Muscle of leg (tissue), 11 donors: ENCODE data around the gene HABP4. TPM values are rescaled to one million over a fixed set of nuclear protein-coding genes. Genes with fewer than 3 reads are reported as not detected.

Source experiments
- DNase-seq: peaks from one replicate; pipeline ENCODE4 v3.0.0; 2013
- H3K27ac ChIP-seq: one replicate; pipeline ENCODE4 v1.5.1; 2013; ENCODE audit warnings: mild to moderate bottlenecking, low read length, control low read depth
- H3K27me3 ChIP-seq: one replicate; pipeline ENCODE4 v1.6.1; 2013; ENCODE audit warnings: low read length; ENCODE audit not compliant: control insufficient read depth, insufficient read depth
- H3K36me3 ChIP-seq: one replicate; pipeline ENCODE4 v1.6.1; 2013; ENCODE audit warnings: low read length; ENCODE audit not compliant: control insufficient read depth, insufficient read depth
- H3K4me1 ChIP-seq: one replicate; pipeline ENCODE4 v1.6.1; 2013; ENCODE audit warnings: low read length; ENCODE audit not compliant: control insufficient read depth, insufficient read depth
- H3K4me3 ChIP-seq: one replicate; pipeline ENCODE4 v1.5.1; 2013; ENCODE audit warnings: low read length, control low read depth
- H3K9me3 ChIP-seq: replicated peaks from 2 replicates; pipeline ENCODE4 v1.6.1; 2013; ENCODE audit warnings: low read depth, low read length; ENCODE audit not compliant: control insufficient read depth
- WGBS: methylation state at CpG from one replicate; pipeline ENCODE4 v1.1.5; 2013; ENCODE audit warnings: missing lambda C conversion rate; ENCODE audit not compliant: insufficient coverage; 5-methylcytosine and 5-hydroxymethylcytosine counted together
- polyA plus RNA-seq, 8 donors: library from polyadenylated mRNA; unstranded; fragments of 120-200 nt; gene quantifications; one replicate each; pipeline versions ENCODE4 v1.2.1 to v1.2.3, GENCODE V29; 2013; ENCODE audit warnings: inconsistent platforms in 1 of 8, low replicate concordance in 1 of 8; ENCODE audit not compliant: insufficient read length in 8 of 8, insufficient read depth in 1 of 8
- total RNA-seq: library from RNA; stranded (reverse); fragments of 120-200 nt; gene quantifications from one replicate; pipeline ENCODE4 v1.2.4, GENCODE V29; 2013

The HABP4 gene
- total and polyA plus RNA-seq, 9 donors: 7.7 to 15.4 (median 12.2) TPM

DNA sequence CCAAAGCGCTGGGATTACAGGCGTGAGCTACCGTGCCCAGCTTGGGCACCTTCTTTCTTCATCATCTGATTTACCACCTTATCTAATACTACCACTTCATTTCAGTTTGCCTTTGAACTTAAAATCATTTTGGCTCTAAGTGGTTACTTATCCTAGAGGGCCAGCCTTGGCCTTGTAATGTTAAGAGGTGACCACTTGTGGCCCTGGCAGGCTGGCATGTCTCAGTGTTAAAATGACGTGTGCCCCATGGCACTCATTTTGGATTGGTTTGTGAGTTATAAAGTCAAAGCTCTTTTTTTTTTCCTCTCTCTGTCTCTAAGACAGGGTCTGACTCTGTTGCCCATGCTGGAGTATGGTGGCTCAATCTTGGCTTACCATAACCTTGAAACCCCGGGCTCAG lies 17.8 kb downstream of the HABP4 start:
- no peak overlapping the region for H3K27ac ChIP-seq
- H3K4me1 ChIP-seq: peaks cover 3% of the 10 kb centered on the region
- H3K4me3 ChIP-seq: no peak overlapping the region
- no peaks in the 10 kb centered on the region for H3K27me3 ChIP-seq
- WGBS: 100% methylated on average over 4 of the region's 5 CpGs
- peaks cover 25% of the 10 kb centered on the region for H3K36me3 ChIP-seq
- H3K9me3 ChIP-seq: no peaks in the 10 kb centered on the region
- no peak for DNase-seq

DNA sequence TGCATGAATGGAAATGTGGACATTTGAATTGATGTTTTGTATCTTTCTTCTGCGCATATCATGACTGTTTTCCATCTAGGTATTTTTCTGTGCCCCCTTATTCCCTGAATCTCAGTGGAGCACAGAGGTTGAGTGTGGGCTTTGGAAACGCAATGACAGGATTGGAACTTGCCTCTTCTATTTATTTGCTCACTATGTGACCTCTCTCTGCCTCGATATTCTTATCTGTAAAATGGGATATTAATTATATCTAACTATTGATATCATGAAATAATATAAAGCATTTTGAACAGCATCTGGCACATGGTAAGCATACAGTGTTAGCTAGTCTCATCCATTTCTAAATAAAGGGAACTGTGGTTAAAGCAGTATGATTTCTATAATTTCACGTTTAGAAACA lies 26.0 kb downstream of the HABP4 start:
- DNase-seq: no peak
- no CpG with 5 or more reads among the region's 4 CpGs for WGBS
- peaks cover 25% of the 10 kb centered on the region for H3K36me3 ChIP-seq
- H3K4me3 ChIP-seq: no peak overlapping the region
- no peaks in the 10 kb centered on the region for H3K9me3 ChIP-seq
- no peak overlapping the region for H3K27ac ChIP-seq
- no peaks in the 10 kb centered on the region for H3K4me1 ChIP-seq
- no peaks in the 10 kb centered on the region for H3K27me3 ChIP-seq

DNA sequence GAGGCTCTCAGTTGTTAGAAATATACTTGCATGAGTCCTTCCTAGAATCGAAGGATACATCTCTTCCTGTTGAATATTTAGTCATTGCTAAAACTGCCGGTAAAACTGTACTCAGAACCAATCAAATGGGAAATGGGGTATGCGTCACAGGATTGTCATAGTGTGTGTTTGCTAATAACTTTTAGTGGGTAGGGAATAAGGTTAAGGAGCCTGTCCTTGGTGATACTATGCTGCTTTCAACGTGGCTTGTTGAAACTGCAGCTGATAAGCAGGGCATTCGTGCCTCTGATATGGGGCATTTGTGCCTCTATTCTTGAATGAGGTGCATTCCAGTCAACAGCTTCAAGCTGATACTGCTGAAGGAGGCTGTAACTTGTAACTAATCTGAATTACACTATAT lies 26.6 kb downstream of the HABP4 start:
- H3K9me3 ChIP-seq: no peaks in the 10 kb centered on the region
- DNase-seq: no peak
- no peak overlapping the region for H3K4me3 ChIP-seq
- 92% methylated on average over 3 of the region's 5 CpGs for WGBS
- peaks cover 21% of the 10 kb centered on the region for H3K36me3 ChIP-seq
- no peak overlapping the region for H3K27ac ChIP-seq
- H3K4me1 ChIP-seq: no peaks in the 10 kb centered on the region
- H3K27me3 ChIP-seq: no peaks in the 10 kb centered on the region

DNA sequence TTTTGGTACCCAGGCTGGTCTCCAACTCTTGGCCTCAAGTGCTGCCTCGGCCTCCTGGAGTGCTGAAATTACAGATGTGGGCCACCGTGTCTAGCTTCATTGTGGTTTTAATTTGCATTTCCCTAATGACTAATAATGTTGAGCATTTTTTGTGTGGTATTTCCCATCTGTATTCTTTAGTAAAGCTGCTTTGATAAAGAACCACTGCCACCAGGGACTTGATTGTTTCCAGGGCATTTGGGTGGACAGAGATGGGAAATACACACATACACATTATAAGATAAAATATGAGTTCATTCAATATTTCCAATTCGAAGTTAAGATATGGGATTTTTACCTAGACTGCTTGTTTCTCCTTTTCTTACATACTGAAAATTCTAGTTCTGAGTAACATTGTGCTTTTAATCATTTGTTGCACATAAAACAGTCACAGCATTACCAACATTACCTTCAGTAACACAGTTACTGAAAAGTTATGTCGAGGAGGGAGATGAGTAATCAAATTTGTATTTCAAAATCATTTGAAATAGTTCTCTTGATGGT lies 28.9 kb downstream of the HABP4 start:
- H3K27ac ChIP-seq: no peak overlapping the region
- H3K4me1 ChIP-seq: no peaks in the 10 kb centered on the region
- no CpG with 5 or more reads among the region's 4 CpGs for WGBS
- H3K27me3 ChIP-seq: no peaks in the 10 kb centered on the region
- no peak overlapping the region for H3K4me3 ChIP-seq
- no peak for DNase-seq
- H3K36me3 ChIP-seq: peaks cover 3% of the 10 kb centered on the region
- no peaks in the 10 kb centered on the region for H3K9me3 ChIP-seq

DNA sequence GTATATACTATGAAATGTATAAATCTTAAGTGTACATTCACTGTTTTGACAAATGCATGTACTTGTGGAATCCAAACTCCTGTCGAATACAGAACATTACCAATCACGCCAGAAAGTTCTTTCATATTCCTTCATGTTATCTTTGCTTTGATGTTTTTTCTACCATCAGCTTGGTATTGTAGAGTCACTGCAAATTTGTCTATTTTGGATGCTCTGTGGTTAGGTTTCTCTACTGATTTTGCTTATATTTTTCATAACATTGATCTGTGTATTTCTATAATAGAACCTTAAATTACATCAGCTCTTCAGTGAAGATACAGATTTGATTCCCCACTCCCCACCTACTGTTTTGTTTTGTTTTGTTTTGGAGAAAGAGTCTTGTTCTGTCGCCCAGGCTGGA lies 30.8 kb downstream of the HABP4 start:
- H3K4me1 ChIP-seq: no peaks in the 10 kb centered on the region
- peaks cover 5% of the 10 kb centered on the region for H3K36me3 ChIP-seq
- no peak overlapping the region for H3K4me3 ChIP-seq
- no peaks in the 10 kb centered on the region for H3K27me3 ChIP-seq
- no peak for DNase-seq
- WGBS: no CpG with 5 or more reads among the region's 3 CpGs
- no peaks in the 10 kb centered on the region for H3K9me3 ChIP-seq
- H3K27ac ChIP-seq: no peak overlapping the region

DNA sequence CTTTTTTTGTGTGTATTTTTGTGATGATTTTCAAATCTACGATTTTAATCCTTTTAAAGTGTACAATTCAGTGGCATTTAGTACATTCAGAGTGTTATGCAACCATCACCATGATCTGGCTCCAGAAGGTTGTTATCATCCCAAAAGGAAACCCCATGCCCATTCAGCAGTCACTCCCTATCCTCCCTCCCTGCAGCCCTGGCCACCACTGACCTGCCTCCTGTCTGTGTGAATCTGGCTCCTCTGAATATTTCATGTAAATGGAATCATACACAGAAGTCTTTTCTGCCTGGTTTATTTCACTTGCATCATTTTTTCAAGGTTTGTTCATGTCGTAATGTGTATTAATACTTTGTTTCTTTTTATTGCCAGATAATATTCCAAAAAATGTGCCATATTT lies 32.5 kb downstream of the HABP4 start:
- Histone ChIP-seq H3K27ac (no peak overlapping the region), H3K9me3 (no peaks in the 10 kb centered on the region), H3K27me3 (no peaks in the 10 kb centered on the region), H3K4me1 (peaks cover 9% of the 10 kb centered on the region), H3K36me3 (peaks cover 5% of the 10 kb centered on the region), H3K4me3 (no peak overlapping the region)
- no peak for DNase-seq
- no CpG with 5 or more reads among the region's 2 CpGs for WGBS

DNA sequence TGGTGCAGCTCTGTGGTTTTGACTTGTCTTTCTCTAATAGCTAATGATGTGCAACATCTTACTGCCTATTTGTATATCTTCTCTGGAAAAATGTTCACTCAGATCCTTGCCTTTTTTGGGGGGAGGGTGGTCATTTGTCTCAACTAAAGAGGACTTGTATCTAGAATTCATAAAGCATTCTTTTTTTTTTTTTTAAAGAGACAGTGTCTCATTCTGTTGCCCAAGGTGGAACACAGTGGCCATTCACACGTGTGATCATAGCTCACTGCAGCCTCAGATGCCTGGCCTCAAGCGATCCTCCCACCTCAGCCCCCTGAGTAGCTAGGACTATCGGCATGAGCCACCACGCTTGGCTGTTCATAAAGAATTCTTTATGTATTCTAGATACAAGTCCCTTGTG lies 33.2 kb downstream of the HABP4 start:
- WGBS: 80% methylated on average over 1 of the region's 4 CpGs

DNA sequence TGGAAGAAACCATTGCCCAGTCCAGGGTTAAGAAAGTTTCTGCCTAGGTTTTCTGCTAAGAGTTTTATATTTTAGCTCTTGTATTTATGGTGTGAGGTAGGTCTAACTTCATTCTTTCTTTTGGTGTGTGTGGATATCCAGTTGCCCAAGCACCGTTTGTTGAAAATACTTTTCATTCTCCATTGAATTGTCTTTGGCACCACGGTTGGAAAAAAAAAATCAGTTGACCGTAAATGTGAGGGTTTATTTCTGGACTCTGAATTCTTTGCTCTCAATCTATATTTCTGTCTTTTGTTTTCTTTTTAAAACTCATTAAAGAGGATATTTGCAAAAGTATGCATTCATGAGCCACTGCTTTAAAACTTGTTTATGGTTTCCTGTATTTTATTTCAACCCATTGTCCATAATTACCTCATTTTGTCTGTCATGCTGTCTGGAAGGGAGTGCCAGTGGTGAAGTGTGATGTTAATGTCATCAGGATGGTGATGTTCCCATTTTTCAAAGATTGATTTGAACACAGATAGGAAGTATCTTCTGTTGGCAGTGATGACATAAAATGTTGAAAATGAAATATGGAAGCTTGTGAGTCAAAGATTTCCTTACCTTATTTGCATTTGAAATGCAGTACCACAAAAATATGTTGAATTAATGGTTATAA lies 33.9 kb downstream of the HABP4 start:
- no peak overlapping the region for H3K4me3 ChIP-seq
- no peak overlapping the region for H3K27ac ChIP-seq
- H3K27me3 ChIP-seq: no peaks in the 10 kb centered on the region
- WGBS: no CpG with 5 or more reads among the region's 3 CpGs
- DNase-seq: peak; percentile 45
- H3K9me3 ChIP-seq: no peaks in the 10 kb centered on the region
- H3K4me1 ChIP-seq: peaks cover 11% of the 10 kb centered on the region
- H3K36me3 ChIP-seq: peaks cover 10% of the 10 kb centered on the region

More for the DNA sequence above, 33.2 kb downstream of the HABP4 start:
- H3K27me3 ChIP-seq: no peaks in the 10 kb centered on the region
- peaks cover 11% of the 10 kb centered on the region for H3K4me1 ChIP-seq
- H3K9me3 ChIP-seq: no peaks in the 10 kb centered on the region
- H3K4me3 ChIP-seq: no peak overlapping the region
- peaks cover 7% of the 10 kb centered on the region for H3K36me3 ChIP-seq
- no peak overlapping the region for H3K27ac ChIP-seq
- no peak for DNase-seq

DNA sequence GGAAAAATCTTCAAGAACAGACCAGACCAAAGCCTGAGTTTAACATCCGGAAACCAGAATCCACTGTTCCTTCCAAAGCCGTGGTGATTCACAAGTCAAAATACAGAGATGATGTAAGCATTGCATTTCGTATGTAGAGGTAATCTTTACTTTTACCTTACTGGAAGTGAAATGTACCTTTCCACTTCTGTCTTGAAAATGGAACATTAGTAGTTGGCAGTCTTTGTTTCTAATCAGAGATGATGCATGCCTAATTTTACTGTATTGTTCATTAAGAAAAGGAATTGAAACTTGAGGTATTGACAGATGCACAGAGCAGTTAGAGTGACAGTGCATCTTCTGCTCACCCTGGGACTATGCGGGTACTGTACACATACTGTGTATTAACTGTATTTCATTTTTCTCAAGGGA lies 34.6 kb downstream of the HABP4 start:
- Histone ChIP-seq H3K27ac (no peak overlapping the region), H3K27me3 (no peaks in the 10 kb centered on the region), H3K36me3 (peaks cover 16% of the 10 kb centered on the region), H3K9me3 (no peaks in the 10 kb centered on the region), H3K4me1 (peaks cover 11% of the 10 kb centered on the region), H3K4me3 (no peak overlapping the region)
- DNase-seq: no peak
- WGBS: no CpG with 5 or more reads among the region's 4 CpGs

DNA sequence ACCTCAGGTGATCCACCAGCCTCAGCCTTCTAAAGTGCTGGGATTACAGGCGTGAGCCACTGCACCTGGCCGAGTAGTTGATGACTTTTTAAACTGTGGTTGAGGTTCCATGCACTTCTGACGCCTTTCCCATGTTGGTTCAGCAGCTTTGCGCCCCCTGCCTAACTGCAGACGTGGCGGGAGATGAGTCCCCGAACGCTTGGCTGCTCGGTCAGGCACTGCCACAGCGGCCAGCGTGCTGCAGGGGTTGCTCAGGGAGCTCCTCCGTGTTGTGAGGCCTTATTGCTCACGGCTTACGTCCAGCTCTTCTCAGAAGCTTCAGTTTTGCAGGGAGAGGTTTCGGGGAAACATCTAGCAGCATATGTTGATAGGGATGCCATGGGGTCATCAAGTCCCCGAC lies 35.3 kb downstream of the HABP4 start:
- no peaks in the 10 kb centered on the region for H3K9me3 ChIP-seq
- peaks cover 11% of the 10 kb centered on the region for H3K4me1 ChIP-seq
- H3K27ac ChIP-seq: no peak overlapping the region
- WGBS: 87% methylated on average over 12 of the region's 16 CpGs
- H3K4me3 ChIP-seq: no peak overlapping the region
- peaks cover 22% of the 10 kb centered on the region for H3K36me3 ChIP-seq
- H3K27me3 ChIP-seq: no peaks in the 10 kb centered on the region
- no peak for DNase-seq
